ENCODE measurements around the gene DDR2. TPM values are rescaled to one million over a fixed set of nuclear protein-coding genes. Genes with fewer than 3 reads are reported as not detected.

DDR2 gene
- polyA plus RNA-seq, 1 donor from 2014 or later: 0.69 TPM

DNA sequence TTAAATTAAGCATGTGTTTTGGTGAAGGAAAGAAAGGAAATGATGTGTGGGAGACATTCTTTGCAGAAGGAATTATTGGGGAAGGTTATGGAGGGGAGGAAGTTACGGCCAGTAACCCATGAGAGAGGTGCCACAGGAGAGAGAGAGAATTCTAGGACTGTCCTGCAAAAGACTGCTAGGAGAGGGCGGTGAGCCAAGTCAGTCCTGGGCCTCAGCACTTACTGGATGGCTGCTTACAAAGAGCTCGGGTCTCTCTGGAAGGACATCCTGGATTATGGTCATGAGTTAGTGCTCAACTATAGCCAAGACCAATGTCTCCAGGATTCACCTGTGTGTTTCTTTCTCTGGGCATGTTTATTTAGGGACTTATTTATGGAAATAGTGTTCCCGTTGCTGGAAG, 83.9 kb downstream of the DDR2 start:
- Histone ChIP-seq H3K9ac (ENCODE audit: low read length) (no peak overlapping the region), H3K79me2 (replicated peaks; ENCODE audit: insufficient read depth, low read length) (no peaks in the 10 kb centered on the region), H3K4me3 (ENCODE audit: low read length) (no peak overlapping the region), H3K27ac (ENCODE audit: low read length) (no peak overlapping the region), H3K27me3 (ENCODE audit: insufficient read depth, low read depth, low read length) (no peaks in the 10 kb centered on the region), H3K4me2 (ENCODE audit: low read length) (no peak overlapping the region), H3K9me2 (ENCODE audit: insufficient read depth, low read length) (no peaks in the 10 kb centered on the region), H4K20me1 (ENCODE audit: insufficient read depth) (no peaks in the 10 kb centered on the region), H2AFZ (ENCODE audit: low read depth, low read length) (no peak overlapping the region), H3K9me3 (ENCODE audit: low read length) (no peaks in the 10 kb centered on the region), H3K36me3 (ENCODE audit: insufficient read depth, low read length) (no peaks in the 10 kb centered on the region), H3F3A (ENCODE audit: insufficient read depth, low read length, poor library complexity, severe bottlenecking) (no peaks in the 10 kb centered on the region)
- TF ChIP-seq, protein P1, sequence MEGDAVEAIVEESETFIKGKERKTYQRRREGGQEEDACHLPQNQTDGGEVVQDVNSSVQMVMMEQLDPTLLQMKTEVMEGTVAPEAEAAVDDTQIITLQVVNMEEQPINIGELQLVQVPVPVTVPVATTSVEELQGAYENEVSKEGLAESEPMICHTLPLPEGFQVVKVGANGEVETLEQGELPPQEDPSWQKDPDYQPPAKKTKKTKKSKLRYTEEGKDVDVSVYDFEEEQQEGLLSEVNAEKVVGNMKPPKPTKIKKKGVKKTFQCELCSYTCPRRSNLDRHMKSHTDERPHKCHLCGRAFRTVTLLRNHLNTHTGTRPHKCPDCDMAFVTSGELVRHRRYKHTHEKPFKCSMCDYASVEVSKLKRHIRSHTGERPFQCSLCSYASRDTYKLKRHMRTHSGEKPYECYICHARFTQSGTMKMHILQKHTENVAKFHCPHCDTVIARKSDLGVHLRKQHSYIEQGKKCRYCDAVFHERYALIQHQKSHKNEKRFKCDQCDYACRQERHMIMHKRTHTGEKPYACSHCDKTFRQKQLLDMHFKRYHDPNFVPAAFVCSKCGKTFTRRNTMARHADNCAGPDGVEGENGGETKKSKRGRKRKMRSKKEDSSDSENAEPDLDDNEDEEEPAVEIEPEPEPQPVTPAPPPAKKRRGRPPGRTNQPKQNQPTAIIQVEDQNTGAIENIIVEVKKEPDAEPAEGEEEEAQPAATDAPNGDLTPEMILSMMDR (IDR thresholded peaks at IDR 0.05; ENCODE audit: poor library complexity, severe bottlenecking): no peak
- TF ChIP-seq EP300 (conservative IDR thresholded peaks at IDR 0.05; ENCODE audit: poor library complexity, severe bottlenecking) (no peak), EZH2 (IDR thresholded peaks at IDR 0.05; ENCODE audit: borderline replicate concordance, insufficient read depth, low read length, poor library complexity, severe bottlenecking) (no peak), SMC3 (conservative IDR thresholded peaks at IDR 0.05; ENCODE audit: poor library complexity) (no peak), RAD21 (conservative IDR thresholded peaks at IDR 0.05) (no peak), MXI1 (conservative IDR thresholded peaks at IDR 0.05; ENCODE audit: poor library complexity, severe bottlenecking) (no peak), POLR2AphosphoS5 (IDR thresholded peaks at IDR 0.05) (no peak), TAF1 (IDR thresholded peaks at IDR 0.05; ENCODE audit: low read depth) (no peak)
- TF ChIP-seq, protein P2, sequence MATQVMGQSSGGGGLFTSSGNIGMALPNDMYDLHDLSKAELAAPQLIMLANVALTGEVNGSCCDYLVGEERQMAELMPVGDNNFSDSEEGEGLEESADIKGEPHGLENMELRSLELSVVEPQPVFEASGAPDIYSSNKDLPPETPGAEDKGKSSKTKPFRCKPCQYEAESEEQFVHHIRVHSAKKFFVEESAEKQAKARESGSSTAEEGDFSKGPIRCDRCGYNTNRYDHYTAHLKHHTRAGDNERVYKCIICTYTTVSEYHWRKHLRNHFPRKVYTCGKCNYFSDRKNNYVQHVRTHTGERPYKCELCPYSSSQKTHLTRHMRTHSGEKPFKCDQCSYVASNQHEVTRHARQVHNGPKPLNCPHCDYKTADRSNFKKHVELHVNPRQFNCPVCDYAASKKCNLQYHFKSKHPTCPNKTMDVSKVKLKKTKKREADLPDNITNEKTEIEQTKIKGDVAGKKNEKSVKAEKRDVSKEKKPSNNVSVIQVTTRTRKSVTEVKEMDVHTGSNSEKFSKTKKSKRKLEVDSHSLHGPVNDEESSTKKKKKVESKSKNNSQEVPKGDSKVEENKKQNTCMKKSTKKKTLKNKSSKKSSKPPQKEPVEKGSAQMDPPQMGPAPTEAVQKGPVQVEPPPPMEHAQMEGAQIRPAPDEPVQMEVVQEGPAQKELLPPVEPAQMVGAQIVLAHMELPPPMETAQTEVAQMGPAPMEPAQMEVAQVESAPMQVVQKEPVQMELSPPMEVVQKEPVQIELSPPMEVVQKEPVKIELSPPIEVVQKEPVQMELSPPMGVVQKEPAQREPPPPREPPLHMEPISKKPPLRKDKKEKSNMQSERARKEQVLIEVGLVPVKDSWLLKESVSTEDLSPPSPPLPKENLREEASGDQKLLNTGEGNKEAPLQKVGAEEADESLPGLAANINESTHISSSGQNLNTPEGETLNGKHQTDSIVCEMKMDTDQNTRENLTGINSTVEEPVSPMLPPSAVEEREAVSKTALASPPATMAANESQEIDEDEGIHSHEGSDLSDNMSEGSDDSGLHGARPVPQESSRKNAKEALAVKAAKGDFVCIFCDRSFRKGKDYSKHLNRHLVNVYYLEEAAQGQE (IDR thresholded peaks at IDR 0.05; ENCODE audit: borderline replicate concordance): no peak

DNA sequence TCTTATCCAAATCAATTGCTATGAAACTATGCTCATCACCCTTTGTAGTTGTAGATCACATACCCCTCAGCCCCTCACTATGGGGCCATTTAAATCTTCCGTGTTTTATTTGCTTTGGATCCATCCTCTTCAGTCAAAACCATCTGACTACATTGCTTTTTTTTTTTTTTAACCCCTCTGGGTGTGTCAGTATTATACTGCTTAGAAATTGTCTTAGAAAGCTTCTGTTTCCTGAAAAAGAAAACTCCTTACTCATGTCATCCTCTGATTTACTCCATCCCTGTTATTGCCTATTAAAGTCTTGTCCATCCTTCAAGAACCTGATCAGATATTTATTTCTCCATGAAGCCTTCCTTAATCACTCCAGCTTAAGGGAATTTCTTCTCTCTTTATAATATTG, 84.3 kb downstream of the DDR2 start:
- Histone ChIP-seq H3K36me3 (ENCODE audit: insufficient read depth, low read length) (no peaks in the 10 kb centered on the region), H3K9me2 (ENCODE audit: insufficient read depth, low read length) (no peaks in the 10 kb centered on the region), H3K9ac (ENCODE audit: low read length) (no peak overlapping the region), H3K9me3 (ENCODE audit: low read length) (no peaks in the 10 kb centered on the region), H3K27me3 (ENCODE audit: insufficient read depth, low read depth, low read length) (no peaks in the 10 kb centered on the region), H3K4me3 (ENCODE audit: low read length) (no peak overlapping the region), H3K27ac (ENCODE audit: low read length) (no peak overlapping the region), H4K20me1 (ENCODE audit: insufficient read depth) (no peaks in the 10 kb centered on the region), H3F3A (ENCODE audit: insufficient read depth, low read length, poor library complexity, severe bottlenecking) (no peaks in the 10 kb centered on the region), H3K79me2 (replicated peaks; ENCODE audit: insufficient read depth, low read length) (no peaks in the 10 kb centered on the region), H3K4me2 (ENCODE audit: low read length) (no peak overlapping the region), H2AFZ (ENCODE audit: low read depth, low read length) (no peak overlapping the region)
- TF ChIP-seq, protein P2 (IDR thresholded peaks at IDR 0.05; ENCODE audit: borderline replicate concordance): no peak
- no peak for TF ChIP-seq EP300 (conservative IDR thresholded peaks at IDR 0.05; ENCODE audit: poor library complexity, severe bottlenecking)
- no peak for TF ChIP-seq TAF1 (IDR thresholded peaks at IDR 0.05; ENCODE audit: low read depth)
- TF ChIP-seq, protein P1 (IDR thresholded peaks at IDR 0.05; ENCODE audit: poor library complexity, severe bottlenecking): no peak
- no peak for TF ChIP-seq MXI1 (conservative IDR thresholded peaks at IDR 0.05; ENCODE audit: poor library complexity, severe bottlenecking)
- no peak for TF ChIP-seq EZH2 (IDR thresholded peaks at IDR 0.05; ENCODE audit: borderline replicate concordance, insufficient read depth, low read length, poor library complexity, severe bottlenecking)
- no peak for TF ChIP-seq RAD21 (conservative IDR thresholded peaks at IDR 0.05)
- TF ChIP-seq POLR2AphosphoS5 (IDR thresholded peaks at IDR 0.05): no peak
